Karpas-422 (cell line): Measurements from ENCODE around the gene SMIM38. TPM values are rescaled to one million over a fixed set of nuclear protein-coding genes. Genes with fewer than 3 reads are reported as not detected.

Experiments
- DNase-seq: peaks from one replicate; pipeline ENCODE4 v3.0.0-alpha.2; 2015
- H2AFZ ChIP-seq: fragments of 200-600 bp; sonication (generic); 2 replicates; pipeline ENCODE4 v1.6.1; 2014; ENCODE audit warnings: antibody characterized with exemption, low read length, mixed read lengths
- H3K27ac ChIP-seq: fragments of 200-600 bp; sonication (generic); 2 replicates; pipeline ENCODE4 v1.5.1; 2014; ENCODE audit warnings: mild to moderate bottlenecking, low read length, moderate library complexity
- H3K27me3 ChIP-seq: fragments of 200-600 bp; sonication (generic); 2 replicates; pipeline ENCODE4 v1.6.1; 2014; ENCODE audit warnings: low read length, mixed read lengths
- H3K36me3 ChIP-seq: fragments of 200-600 bp; sonication (generic); 2 replicates; pipeline ENCODE4 v1.6.1; 2014; ENCODE audit warnings: low read length, mixed read lengths; ENCODE audit not compliant: insufficient read depth
- H3K4me1 ChIP-seq: fragments of 200-600 bp; sonication (generic); 2 replicates; pipeline ENCODE4 v1.6.1; 2014; ENCODE audit warnings: mild to moderate bottlenecking, low read length, mixed read lengths
- H3K4me2 ChIP-seq: fragments of 200-600 bp; sonication (generic); 2 replicates; pipeline ENCODE4 v1.6.1; 2014; ENCODE audit warnings: low read length, low read depth, mild to moderate bottlenecking; ENCODE audit not compliant: poor library complexity, severe bottlenecking
- H3K4me3 ChIP-seq: fragments of 200-600 bp; sonication (generic); 2 replicates; pipeline ENCODE4 v1.5.1; 2014; ENCODE audit warnings: mild to moderate bottlenecking, antibody characterized with exemption, low read length, mixed read lengths
- H3K79me2 ChIP-seq: fragments of 200-600 bp; sonication (generic); 2 replicates; pipeline ENCODE4 v1.6.1; 2014; ENCODE audit warnings: mild to moderate bottlenecking, low read length, mixed read lengths
- H3K9ac ChIP-seq: fragments of 200-600 bp; sonication (generic); 2 replicates; pipeline ENCODE4 v1.6.0; 2014; ENCODE audit warnings: low read length
- H3K9me2 ChIP-seq: fragments of 200-600 bp; sonication (generic), shearing (Covaris generic); replicated peaks from 2 replicates; pipeline ENCODE4 v1.6.0; 2014; ENCODE audit warnings: mild to moderate bottlenecking, low read length, moderate library complexity; ENCODE audit not compliant: insufficient read depth
- H3K9me3 ChIP-seq: fragments of 300-700, 200-600 bp; sonication (generic); 2 replicates; pipeline ENCODE4 v1.6.1; 2014; ENCODE audit warnings: low read length, mixed read lengths
- H4K20me1 ChIP-seq: fragments of 200-600 bp; sonication (generic); 2 replicates; pipeline ENCODE4 v1.6.1; 2014; ENCODE audit warnings: mild to moderate bottlenecking, antibody characterized with exemption, low read length, low read depth; ENCODE audit not compliant: insufficient read depth
- total RNA-seq: library from RNA; depleted of rRNA; stranded (reverse); fragments of >200 nt; shearing (Covaris generic); gene quantifications from 2 replicates; pipeline ENCODE4 v1.2.3, GENCODE V29; 2014; ENCODE audit warnings: low replicate concordance

SMIM38 gene
- total RNA-seq, 1 experiment from 2014 or later: not detected

DNA sequence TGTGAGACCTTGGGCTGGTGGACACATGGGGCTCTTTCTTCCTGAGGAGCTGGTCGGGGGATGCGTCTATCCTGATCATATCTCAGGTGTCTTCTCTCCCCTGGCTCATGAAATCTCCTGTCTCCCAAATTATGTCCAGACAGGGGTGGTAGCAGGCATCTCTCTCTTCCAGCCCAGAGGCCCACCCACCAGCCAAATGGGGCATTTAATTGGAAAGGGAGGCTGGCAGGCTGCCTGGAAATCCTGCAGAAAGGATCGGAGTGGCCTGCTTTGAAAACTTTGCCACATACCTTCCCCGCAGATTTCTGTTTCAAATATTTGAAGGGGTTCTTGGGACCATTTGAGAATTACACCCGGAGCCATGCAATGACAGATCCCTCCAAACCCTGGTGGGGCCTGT is 37.4 kb downstream of the SMIM38 start:
- DNase-seq: no peak
- Histone ChIP-seq H3K79me2 (no peaks in the 10 kb centered on the region), H3K4me1 (no peaks in the 10 kb centered on the region), H3K27me3 (no peaks in the 10 kb centered on the region), H3K36me3 (no peaks in the 10 kb centered on the region), H3K4me2 (no peak overlapping the region), H4K20me1 (no peaks in the 10 kb centered on the region), H2AFZ (no peak overlapping the region), H3K27ac (no peak overlapping the region), H3K9me3 (no peaks in the 10 kb centered on the region), H3K9ac (no peak overlapping the region), H3K9me2 (no peaks in the 10 kb centered on the region), H3K4me3 (no peak overlapping the region)

DNA sequence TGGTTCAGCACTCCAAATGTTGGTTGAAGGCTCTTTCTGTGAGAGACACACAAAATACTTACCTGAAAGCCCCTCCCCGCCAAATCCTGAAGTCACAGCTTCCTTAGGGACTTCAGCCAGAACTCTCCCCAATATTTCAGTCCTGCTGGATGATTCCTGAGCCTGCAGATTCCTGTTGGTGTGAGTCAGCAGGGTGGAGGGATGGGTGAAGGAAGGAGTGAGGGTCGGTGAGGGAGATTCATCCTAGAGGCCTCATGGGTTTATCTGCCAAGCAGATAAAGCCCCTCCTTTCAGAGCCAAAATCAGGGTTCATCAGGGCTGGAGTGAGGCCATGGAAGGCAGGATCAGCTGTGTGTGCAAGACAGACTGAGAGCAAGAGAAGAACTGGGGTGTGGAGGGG is 37.9 kb downstream of the SMIM38 start:
- Histone ChIP-seq H3K36me3 (no peaks in the 10 kb centered on the region), H3K9ac (no peak overlapping the region), H3K4me3 (no peak overlapping the region), H4K20me1 (no peaks in the 10 kb centered on the region), H3K27me3 (no peaks in the 10 kb centered on the region), H3K4me2 (no peak overlapping the region), H3K79me2 (no peaks in the 10 kb centered on the region), H3K4me1 (no peaks in the 10 kb centered on the region), H3K9me2 (no peaks in the 10 kb centered on the region), H3K9me3 (no peaks in the 10 kb centered on the region), H3K27ac (no peak overlapping the region), H2AFZ (no peak overlapping the region)
- no peak for DNase-seq

DNA sequence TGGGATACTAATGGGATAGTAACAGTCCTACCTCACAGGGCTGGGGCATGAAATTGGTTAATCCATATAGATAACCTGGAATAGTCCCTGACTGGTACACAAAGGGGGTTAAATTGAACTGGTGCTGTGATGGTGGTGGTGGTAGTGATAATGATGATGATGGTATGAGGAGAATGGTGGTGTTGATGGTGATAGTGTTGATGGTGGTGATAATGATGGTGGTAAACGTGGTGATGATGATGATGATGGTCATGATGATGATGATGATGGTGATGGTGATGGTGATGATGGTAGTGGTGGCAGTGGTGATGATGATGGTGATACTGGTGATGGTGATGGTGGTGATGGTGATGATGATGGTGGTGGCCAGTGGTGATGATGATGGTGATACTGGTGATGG is 38.7 kb downstream of the SMIM38 start:
- Histone ChIP-seq H3K9me3 (no peaks in the 10 kb centered on the region), H3K4me1 (no peaks in the 10 kb centered on the region), H3K27ac (no peak overlapping the region), H3K36me3 (no peaks in the 10 kb centered on the region), H2AFZ (no peak overlapping the region), H3K4me3 (no peak overlapping the region), H3K4me2 (no peak overlapping the region), H3K79me2 (no peaks in the 10 kb centered on the region), H3K9me2 (no peaks in the 10 kb centered on the region), H3K9ac (no peak overlapping the region), H4K20me1 (no peaks in the 10 kb centered on the region), H3K27me3 (no peaks in the 10 kb centered on the region)
- no peak for DNase-seq

DNA sequence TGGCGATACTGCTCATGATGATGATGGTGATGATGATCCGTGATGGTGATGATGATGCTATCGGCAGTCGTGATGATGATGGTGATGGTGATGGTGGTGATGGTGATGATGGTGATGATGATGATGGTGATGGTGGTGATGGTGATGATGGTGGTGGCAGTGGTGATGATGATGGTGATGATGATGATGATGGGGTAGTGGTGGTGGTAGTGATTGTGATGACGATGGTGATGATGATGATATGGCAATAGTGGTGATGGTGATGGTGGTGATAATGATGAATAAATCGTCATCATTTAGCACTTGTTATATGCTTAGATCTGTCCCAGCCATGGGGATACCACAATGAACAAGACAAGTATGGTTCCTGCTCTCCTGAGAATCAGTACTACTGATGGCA is 39.2 kb downstream of the SMIM38 start:
- no peaks in the 10 kb centered on the region for H3K9me2 ChIP-seq
- no peak overlapping the region for H3K9ac ChIP-seq
- H3K36me3 ChIP-seq: no peaks in the 10 kb centered on the region
- H2AFZ ChIP-seq: no peak overlapping the region
- no peaks in the 10 kb centered on the region for H3K4me1 ChIP-seq
- no peaks in the 10 kb centered on the region for H4K20me1 ChIP-seq
- H3K9me3 ChIP-seq: no peaks in the 10 kb centered on the region
- H3K79me2 ChIP-seq: no peaks in the 10 kb centered on the region
- H3K27me3 ChIP-seq: no peaks in the 10 kb centered on the region
- no peak for DNase-seq
- no peak overlapping the region for H3K4me3 ChIP-seq
- no peak overlapping the region for H3K27ac ChIP-seq
- no peak overlapping the region for H3K4me2 ChIP-seq

DNA sequence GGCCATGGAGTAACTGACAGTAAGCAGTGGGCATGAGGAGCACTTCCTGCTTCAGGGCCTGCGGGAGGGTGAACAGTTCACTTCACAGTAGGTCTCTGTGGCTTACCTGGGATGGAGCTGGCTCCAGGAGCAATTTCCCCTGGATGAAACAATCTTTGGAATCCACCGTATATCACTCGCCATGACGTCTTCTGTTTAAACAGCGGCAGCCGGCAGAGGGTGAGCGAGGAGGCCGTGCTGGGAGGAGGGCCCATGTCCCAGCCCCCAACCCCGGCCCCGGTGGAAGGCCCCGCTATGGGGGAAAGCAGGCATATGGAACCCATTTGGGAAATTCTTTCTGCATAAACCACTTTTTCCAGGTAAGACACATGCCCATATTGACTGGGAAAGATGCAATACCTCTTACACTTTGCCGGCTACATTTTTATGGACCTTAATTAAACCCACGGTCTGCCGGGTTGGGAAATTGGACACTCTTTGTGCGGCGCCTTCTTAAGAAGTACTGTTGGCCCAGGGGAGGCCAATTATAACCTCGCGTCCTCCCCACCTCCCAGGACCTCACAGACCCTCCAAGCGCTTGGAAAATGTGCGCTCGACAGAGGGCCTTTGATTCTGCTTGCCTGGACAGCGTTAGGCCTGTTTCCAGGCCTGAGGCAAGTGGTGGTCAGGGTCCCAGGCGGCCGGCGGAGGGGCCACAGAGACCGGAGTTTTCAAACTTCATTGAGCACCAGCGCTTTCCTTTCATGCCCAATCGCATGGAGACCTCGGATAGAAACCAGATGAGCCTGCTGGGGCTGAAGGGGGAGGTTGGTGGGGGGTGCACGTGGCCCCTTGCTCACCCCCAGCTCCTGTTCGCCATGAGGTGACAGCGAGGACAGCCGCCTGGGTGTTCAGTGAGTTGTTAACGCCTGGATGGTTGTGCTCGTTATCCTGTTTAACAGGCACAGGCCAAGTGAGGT is 40.4 kb downstream of the SMIM38 start:
- no peaks in the 10 kb centered on the region for H3K79me2 ChIP-seq
- H3K9me2 ChIP-seq: no peaks in the 10 kb centered on the region
- H2AFZ ChIP-seq: no peak overlapping the region
- no peak overlapping the region for H3K27ac ChIP-seq
- DNase-seq: no peak
- H3K9me3 ChIP-seq: no peaks in the 10 kb centered on the region
- no peaks in the 10 kb centered on the region for H3K27me3 ChIP-seq
- H3K4me3 ChIP-seq: no peak overlapping the region
- H3K36me3 ChIP-seq: no peaks in the 10 kb centered on the region
- H3K9ac ChIP-seq: no peak overlapping the region
- H3K4me1 ChIP-seq: no peaks in the 10 kb centered on the region
- no peaks in the 10 kb centered on the region for H4K20me1 ChIP-seq
- H3K4me2 ChIP-seq: no peak overlapping the region

DNA sequence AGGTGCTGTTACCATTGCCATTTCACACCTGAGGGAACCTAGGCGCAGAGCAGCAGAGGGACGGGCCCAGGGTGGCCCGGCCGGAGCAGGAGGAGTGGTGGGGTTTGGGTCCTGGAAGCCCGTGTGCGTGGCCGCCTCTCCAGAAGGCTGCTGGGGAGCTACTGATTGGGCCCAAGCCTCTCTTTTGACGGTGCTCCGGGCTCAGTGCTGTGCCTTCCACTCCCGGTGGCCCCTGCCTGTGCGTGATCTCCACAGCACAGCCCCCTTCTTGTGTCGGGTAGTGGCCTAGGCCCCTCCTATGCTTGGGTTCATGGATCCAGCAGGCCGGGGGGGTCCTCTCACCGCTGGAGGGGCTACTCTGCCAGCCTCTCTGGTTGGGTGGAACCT is 41.0 kb downstream of the SMIM38 start:
- no peaks in the 10 kb centered on the region for H3K27me3 ChIP-seq
- no peak overlapping the region for H3K4me3 ChIP-seq
- no peaks in the 10 kb centered on the region for H3K79me2 ChIP-seq
- no peaks in the 10 kb centered on the region for H3K4me1 ChIP-seq
- no peak for DNase-seq
- H3K27ac ChIP-seq: no peak overlapping the region
- no peak overlapping the region for H3K9ac ChIP-seq
- H3K9me2 ChIP-seq: no peaks in the 10 kb centered on the region
- H3K36me3 ChIP-seq: no peaks in the 10 kb centered on the region
- no peaks in the 10 kb centered on the region for H4K20me1 ChIP-seq
- no peak overlapping the region for H2AFZ ChIP-seq
- H3K4me2 ChIP-seq: no peak overlapping the region
- no peaks in the 10 kb centered on the region for H3K9me3 ChIP-seq

DNA sequence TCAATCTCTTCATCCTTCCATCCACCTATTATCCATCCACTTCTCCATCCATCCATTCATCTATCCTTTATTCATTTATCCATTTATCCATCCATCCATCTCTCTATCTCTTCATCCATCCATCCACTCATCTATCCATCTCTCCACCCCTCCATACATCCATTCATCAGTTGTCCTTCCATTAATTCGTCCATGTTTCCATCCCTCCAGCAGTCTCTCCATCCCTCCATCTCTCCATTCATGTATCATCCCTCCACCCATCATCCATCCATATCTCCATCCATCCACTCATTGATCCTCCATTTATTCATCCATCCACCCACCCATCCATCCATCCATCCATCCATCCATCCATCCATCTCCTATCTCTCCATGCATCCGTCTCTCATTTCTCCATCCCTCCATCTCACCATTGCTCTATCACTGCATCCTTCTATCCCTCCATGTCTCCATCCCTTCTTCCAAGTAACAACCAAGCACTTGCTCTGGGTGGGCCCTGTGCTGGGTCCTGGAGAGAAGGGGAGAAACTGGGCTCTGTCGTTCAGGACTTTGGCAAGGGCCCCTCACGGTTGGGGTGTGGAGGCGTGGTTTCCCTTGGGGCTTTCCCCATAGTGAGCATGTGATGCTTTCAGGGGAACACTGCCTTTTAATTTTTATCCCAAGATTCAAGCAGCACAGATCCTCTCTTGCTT is 43.3 kb downstream of the SMIM38 start:
- H3K9me2 ChIP-seq: no peaks in the 10 kb centered on the region
- no peak overlapping the region for H3K4me2 ChIP-seq
- H3K27ac ChIP-seq: no peak overlapping the region
- no peak overlapping the region for H2AFZ ChIP-seq
- H3K79me2 ChIP-seq: no peaks in the 10 kb centered on the region
- H3K4me3 ChIP-seq: no peak overlapping the region
- H3K4me1 ChIP-seq: no peaks in the 10 kb centered on the region
- no peak for DNase-seq
- no peaks in the 10 kb centered on the region for H3K36me3 ChIP-seq
- no peaks in the 10 kb centered on the region for H3K27me3 ChIP-seq
- H3K9ac ChIP-seq: no peak overlapping the region
- H4K20me1 ChIP-seq: no peaks in the 10 kb centered on the region
- no peaks in the 10 kb centered on the region for H3K9me3 ChIP-seq

DNA sequence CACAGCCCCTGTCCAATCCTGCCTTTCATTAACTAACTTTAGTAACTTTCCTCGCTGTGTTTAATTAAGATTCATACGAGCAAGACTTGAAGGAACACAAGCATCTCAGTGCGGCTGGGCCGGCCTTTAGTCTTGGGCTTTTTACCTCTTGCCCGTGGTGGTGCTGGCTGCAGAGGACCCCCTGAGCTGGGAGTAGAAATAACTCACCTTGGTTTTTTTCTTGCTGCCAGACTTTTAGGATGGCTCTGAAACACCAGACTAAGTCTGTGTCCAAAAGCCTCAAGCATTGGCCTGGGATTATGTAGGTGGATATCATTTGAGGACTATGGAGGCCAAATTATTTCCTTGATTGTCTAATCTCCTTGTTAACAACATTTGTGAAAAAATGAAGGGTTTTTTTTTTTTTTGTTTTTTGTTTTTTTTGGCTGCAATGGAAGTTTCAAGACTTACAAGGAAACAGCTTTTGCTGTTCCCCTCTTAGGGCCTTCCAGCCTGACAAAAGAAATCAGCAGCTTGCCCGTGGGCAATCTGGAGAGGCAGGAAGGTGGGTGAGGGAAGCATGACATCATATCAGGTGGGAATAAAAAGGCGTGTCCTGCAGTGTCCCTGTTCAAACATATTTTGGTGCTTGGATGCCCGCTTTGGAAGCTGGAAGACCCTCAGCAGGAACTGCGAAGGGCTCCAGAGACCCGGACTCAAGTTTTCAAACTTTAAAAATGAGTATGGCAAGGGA is 44.0 kb downstream of the SMIM38 start:
- DNase-seq: no peak
- Histone ChIP-seq H3K79me2 (no peaks in the 10 kb centered on the region), H3K9me3 (no peaks in the 10 kb centered on the region), H3K9ac (no peak overlapping the region), H2AFZ (no peak overlapping the region), H3K36me3 (no peaks in the 10 kb centered on the region), H3K4me3 (no peak overlapping the region), H4K20me1 (no peaks in the 10 kb centered on the region), H3K27me3 (no peaks in the 10 kb centered on the region), H3K4me1 (no peaks in the 10 kb centered on the region), H3K4me2 (no peak overlapping the region), H3K9me2 (no peaks in the 10 kb centered on the region), H3K27ac (no peak overlapping the region)
